Measurements from ENCODE around the gene LRP1-AS.

Gene LRP1-AS

DNA sequence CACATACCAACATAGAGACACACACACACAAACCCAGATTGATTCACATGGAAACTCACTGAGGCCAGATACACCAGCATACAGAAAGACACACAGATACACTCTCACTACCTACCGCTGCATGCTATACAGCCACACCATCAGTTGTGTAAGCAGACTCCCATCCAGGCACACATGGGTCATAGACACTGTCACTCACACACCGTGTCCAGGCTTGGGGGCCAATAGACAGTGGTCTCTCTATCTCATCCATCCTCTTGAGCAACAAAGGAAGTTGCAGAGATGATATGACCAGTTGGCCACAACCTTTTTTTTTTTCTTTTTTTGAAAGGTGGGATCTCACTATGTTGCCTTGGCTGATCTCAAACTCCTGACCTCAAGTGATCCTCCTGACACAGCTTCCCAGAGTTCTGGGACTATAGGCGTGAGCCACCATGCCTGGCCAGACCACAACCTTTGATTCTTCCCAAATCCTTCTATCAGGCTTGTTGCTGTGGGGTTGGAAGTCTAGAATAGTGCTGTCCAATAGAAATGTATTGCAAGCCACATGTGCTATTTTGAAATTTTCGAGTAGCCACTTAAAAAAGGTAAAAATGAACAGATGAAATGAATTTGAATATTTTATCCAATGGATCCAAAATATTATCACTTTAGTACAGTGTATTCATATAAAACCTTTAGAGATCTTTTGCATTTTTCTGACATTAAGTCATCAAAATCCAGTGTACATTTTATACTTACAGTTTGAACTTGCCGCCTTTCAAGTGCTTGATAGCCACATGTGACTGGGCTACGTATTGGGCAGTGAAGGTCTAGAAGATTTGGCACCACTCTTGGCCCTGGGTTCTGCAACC lies 7.4 kb downstream of the LRP1-AS start:
- TF ChIP-seq, protein P1, sequence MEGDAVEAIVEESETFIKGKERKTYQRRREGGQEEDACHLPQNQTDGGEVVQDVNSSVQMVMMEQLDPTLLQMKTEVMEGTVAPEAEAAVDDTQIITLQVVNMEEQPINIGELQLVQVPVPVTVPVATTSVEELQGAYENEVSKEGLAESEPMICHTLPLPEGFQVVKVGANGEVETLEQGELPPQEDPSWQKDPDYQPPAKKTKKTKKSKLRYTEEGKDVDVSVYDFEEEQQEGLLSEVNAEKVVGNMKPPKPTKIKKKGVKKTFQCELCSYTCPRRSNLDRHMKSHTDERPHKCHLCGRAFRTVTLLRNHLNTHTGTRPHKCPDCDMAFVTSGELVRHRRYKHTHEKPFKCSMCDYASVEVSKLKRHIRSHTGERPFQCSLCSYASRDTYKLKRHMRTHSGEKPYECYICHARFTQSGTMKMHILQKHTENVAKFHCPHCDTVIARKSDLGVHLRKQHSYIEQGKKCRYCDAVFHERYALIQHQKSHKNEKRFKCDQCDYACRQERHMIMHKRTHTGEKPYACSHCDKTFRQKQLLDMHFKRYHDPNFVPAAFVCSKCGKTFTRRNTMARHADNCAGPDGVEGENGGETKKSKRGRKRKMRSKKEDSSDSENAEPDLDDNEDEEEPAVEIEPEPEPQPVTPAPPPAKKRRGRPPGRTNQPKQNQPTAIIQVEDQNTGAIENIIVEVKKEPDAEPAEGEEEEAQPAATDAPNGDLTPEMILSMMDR (IDR thresholded peaks at IDR 0.05), result no peak
- no peak overlapping the region for H3K4me3 Mint-ChIP-seq
- DNase-seq, result no peak
- peaks cover 83% of the 10 kb centered on the region for H3K4me1 Mint-ChIP-seq
- no peaks in the 10 kb centered on the region for H3K9me3 Mint-ChIP-seq
- H3K27ac Mint-ChIP-seq, result peak overlapping the region; percentile 4
- H3K27me3 Mint-ChIP-seq (ENCODE audit: low read depth, poor library complexity), result peaks cover 4% of the 10 kb centered on the region
- H3K36me3 Mint-ChIP-seq (ENCODE audit: low read depth), result peaks cover 51% of the 10 kb centered on the region

DNA sequence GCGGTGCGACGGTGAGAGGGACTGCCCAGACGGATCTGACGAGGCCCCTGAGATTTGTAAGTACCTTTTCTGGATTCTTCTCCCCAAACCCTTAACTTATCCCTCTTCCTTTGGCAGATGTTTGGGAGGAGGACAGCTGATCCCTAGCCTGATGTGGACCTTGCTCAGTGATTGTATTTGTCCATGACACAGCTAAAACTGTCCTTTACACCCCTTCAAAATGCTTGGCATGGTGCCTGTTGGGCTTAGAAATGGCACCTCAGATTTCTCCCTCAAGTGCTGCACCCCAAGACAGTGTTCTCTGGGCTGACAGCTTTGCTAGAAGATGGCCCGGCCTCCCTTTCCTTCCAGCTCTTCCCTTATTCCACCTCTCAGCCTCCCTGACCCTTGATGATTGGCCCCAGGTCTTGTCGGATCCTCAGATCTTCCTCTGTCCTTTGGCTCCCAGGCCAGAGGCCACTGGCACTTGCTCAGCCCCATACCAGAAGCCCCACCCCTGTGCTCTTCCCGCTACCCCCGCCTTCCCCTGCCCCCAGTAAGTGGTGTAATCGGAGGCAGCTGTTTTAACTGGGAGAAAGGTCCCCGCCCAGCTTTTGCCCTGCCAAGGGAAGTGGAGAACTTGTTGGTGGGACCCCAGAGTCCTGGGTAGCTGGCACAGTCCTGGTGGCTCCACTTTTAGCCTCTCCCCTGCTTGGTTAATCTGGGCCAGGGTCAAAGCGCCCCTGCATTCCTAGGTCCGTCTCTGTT lies 8.7 kb downstream of the LRP1-AS start:
- peaks cover 94% of the 10 kb centered on the region for H3K4me1 Mint-ChIP-seq
- TF ChIP-seq, protein P1 (IDR thresholded peaks at IDR 0.05), result no peak
- peaks cover 4% of the 10 kb centered on the region for H3K27me3 Mint-ChIP-seq (ENCODE audit: low read depth, poor library complexity)
- DNase-seq, result no peak
- H3K9me3 Mint-ChIP-seq, result no peaks in the 10 kb centered on the region
- H3K27ac Mint-ChIP-seq, result peak overlapping the region; percentile 76
- H3K36me3 Mint-ChIP-seq (ENCODE audit: low read depth), result peaks cover 39% of the 10 kb centered on the region
- no peak overlapping the region for H3K4me3 Mint-ChIP-seq

DNA sequence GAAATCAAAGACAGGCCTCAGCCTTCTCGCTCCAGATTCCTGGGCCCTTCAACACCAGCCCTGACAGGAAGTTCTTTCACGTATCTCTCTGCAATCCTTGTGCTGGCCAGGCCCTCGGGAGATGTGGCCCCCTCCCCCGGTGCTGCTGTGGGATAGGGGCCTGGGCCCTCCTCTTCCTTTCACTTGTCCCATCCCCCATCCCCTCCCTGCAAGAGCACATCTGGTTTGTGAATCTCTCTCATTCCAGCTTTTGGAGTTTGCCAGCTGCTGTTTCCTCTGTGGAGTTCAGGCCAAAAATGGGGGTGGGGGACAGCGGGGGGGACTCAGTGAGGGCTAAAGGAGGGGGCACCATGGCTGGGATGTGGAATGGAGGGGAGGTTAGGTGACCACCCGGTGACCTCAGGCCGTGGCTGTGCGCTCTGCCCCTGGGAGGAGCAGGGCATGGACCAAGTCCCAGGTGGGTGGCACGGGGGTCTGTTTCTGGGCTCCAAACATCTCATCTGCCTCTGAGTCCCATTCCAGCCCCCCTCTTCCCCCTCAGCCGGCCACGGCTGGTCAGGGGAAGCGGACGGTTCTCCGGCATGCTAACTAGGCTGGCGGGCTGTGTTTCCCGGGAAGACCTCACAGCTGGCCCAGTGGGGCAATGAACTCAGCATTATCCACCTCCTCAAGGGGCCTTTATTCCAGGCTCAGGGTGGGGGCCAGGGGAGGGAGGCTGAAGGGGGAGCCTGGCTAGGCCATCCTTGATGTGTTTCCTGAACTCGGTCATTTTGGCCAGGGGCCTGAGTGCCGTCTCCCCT lies 11.7 kb downstream of the LRP1-AS start:
- Mint-ChIP-seq H3K4me1 (peaks cover 96% of the 10 kb centered on the region), H3K9me3 (no peaks in the 10 kb centered on the region)
- peak; percentile 30 for DNase-seq

DNA sequence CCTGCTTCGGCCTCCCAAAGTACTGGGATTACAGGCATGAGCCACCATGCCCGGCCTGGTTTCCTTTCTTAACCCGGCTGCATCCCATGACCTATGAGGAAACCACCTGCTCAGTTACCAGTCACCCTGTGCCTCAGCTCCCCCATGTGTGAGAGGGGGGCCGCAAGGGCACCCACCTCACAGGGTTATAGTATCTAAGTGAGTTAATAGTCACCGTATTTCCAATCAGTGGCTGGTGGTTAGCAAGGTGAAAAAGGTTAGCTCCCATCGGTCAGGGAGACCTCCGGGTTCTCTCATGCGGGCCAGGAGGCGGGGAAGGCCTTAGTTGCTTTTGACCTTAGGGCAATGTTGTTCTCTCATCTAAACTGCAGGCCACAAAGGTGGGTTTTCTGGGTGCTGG lies 12.5 kb downstream of the LRP1-AS start:
- H3K27me3 Mint-ChIP-seq (ENCODE audit: low read depth, poor library complexity), result peaks cover 10% of the 10 kb centered on the region
- peak overlapping the region; percentile 88 for H3K27ac Mint-ChIP-seq
- peak overlapping the region; percentile 58 for H3K4me3 Mint-ChIP-seq
- TF ChIP-seq, protein P1 (IDR thresholded peaks at IDR 0.05), result no peak
- H3K36me3 Mint-ChIP-seq (ENCODE audit: low read depth), result peaks cover 14% of the 10 kb centered on the region
- no peak for DNase-seq
- peaks cover 97% of the 10 kb centered on the region for H3K4me1 Mint-ChIP-seq
- H3K9me3 Mint-ChIP-seq, result no peaks in the 10 kb centered on the region

More for the DNA sequence above, 11.7 kb downstream of the LRP1-AS start:
- Mint-ChIP-seq H3K27me3 (ENCODE audit: low read depth, poor library complexity) (peaks cover 4% of the 10 kb centered on the region), H3K36me3 (ENCODE audit: low read depth) (peaks cover 21% of the 10 kb centered on the region), H3K27ac (peak overlapping the region; percentile 88), H3K4me3 (peak overlapping the region; percentile 58)
- TF ChIP-seq, protein P1 (IDR thresholded peaks at IDR 0.05), result no peak

DNA sequence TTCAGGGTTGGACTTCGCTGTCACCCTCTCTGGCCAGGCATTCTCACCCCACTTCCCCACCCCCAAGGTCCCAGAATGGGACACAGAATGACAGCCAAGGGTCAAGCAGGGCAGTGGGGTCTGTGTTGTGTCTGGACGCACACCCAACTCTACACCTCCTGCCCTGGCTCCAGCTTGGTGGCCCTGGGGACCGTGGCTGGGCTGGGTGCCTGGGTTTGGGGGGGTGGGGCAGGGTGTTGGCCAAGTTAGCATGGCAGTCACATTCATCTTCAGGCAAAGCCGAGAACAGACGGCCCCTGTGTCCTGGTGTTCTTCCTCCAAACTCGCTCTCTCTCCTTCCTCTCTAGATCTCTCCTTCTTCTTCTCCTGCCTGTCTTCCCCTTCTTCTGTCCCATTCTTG lies 13.5 kb downstream of the LRP1-AS start:
- TF ChIP-seq, protein P1 (IDR thresholded peaks at IDR 0.05), result no peak
- Mint-ChIP-seq H3K4me1 (peaks cover 91% of the 10 kb centered on the region), H3K4me3 (peak overlapping the region; percentile 57), H3K27ac (peak overlapping the region; percentile 88), H3K27me3 (ENCODE audit: low read depth, poor library complexity) (peaks cover 11% of the 10 kb centered on the region), H3K9me3 (no peaks in the 10 kb centered on the region), H3K36me3 (ENCODE audit: low read depth) (peaks cover 5% of the 10 kb centered on the region)
- no peak for DNase-seq
